ENCODE results near the gene DPYD. TPM values are rescaled to one million over a fixed set of nuclear protein-coding genes. Genes with fewer than 3 reads are reported as not detected.

Gene DPYD
- total RNA-seq, 4 donors from 2014 or later = 30.6 to 58.4 (median 35.4) TPM

DNA sequence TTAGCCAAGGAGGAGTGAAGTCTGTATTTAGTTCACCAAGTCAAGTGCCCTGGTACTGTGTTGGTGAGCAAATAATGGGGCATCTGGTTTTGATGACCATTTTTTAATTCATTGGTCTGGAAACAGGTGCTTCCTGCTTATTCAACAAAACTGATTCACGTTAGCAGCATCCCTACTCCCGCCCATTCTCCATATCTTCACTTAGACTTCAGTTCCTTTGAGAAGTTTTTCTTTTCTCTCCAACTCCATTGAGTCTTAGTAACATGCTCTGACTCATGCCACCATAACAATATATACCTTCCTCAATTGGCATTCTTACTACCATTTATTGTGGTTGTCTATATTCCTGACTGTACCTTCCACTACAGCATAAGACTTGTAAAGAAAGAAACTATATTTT is 468.9 kb downstream of the DPYD start:
- intact Hi-C loops (cut with DNase I) = no loop called here
- WGBS, 2 donors = 75 to 87% methylated on average over 2 of the region's 2 CpGs

DNA sequence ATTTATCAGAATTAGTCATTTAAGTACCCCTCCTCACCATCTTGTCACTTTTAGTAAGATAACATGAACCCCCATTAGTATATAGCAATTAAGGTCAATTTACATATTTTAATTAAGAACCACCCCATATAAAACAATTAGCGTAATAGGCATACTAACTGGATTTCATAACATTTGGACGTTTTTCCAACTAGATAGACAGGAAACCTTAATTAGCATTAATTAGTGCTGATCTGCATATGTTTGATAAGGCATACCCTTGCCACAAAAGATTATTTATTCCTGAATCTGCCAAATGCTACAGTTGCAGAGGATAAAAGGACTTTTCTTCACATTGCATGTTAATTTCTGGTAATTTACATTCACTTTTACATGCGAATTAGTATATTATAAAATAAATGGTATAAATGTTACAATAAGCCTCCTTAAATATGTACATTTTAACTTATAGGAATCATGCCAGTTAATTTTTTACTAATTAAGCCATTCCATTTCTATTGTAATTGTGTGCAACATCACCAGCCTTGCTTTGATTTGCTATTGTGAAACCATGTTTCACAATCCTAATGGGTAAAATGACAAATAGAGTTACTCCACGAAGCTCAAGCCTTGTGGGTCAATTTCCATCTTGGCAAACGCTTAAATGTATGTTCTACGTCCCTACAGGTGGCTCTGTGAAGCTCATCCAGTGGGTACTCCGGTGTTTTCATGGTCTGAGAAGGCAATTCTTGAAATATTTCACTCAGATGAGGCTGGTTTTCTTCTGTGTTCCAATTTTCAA is 469.6 kb downstream of the DPYD start:
- Histone ChIP-seq H3K36me3 (peaks cover 0 to 11% (median 0%) of the 10 kb centered on the region in 3 donors), H3K9me3 (no peaks in the 10 kb centered on the region), H3K27me3 (no peaks in the 10 kb centered on the region), H3K4me1 (no peaks in the 10 kb centered on the region), H3K27ac (no peak overlapping the region), H3K4me3 (no peak overlapping the region)
- intact Hi-C loops (cut with DNase I) = no loop called here
- no peak for DNase-seq
- WGBS, 2 donors = 72 to 85% methylated on average over 7 of the region's 7 CpGs
- TF ChIP-seq, protein P1, sequence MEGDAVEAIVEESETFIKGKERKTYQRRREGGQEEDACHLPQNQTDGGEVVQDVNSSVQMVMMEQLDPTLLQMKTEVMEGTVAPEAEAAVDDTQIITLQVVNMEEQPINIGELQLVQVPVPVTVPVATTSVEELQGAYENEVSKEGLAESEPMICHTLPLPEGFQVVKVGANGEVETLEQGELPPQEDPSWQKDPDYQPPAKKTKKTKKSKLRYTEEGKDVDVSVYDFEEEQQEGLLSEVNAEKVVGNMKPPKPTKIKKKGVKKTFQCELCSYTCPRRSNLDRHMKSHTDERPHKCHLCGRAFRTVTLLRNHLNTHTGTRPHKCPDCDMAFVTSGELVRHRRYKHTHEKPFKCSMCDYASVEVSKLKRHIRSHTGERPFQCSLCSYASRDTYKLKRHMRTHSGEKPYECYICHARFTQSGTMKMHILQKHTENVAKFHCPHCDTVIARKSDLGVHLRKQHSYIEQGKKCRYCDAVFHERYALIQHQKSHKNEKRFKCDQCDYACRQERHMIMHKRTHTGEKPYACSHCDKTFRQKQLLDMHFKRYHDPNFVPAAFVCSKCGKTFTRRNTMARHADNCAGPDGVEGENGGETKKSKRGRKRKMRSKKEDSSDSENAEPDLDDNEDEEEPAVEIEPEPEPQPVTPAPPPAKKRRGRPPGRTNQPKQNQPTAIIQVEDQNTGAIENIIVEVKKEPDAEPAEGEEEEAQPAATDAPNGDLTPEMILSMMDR (IDR thresholded peaks at IDR 0.05) = no peak
- no peak for TF ChIP-seq POLR2A (IDR thresholded peaks at IDR 0.05)

More for the DNA sequence above, 468.9 kb downstream of the DPYD start:
- H3K27ac ChIP-seq = no peak overlapping the region
- no peak for DNase-seq
- H3K9me3 ChIP-seq = no peaks in the 10 kb centered on the region
- H3K36me3 ChIP-seq = peaks cover 0 to 11% (median 0%) of the 10 kb centered on the region in 3 donors
- TF ChIP-seq, protein P1 (IDR thresholded peaks at IDR 0.05) = no peak
- TF ChIP-seq POLR2A (IDR thresholded peaks at IDR 0.05) = no peak
- H3K4me1 ChIP-seq = no peaks in the 10 kb centered on the region
- H3K4me3 ChIP-seq = no peak overlapping the region
- no peaks in the 10 kb centered on the region for H3K27me3 ChIP-seq

DNA sequence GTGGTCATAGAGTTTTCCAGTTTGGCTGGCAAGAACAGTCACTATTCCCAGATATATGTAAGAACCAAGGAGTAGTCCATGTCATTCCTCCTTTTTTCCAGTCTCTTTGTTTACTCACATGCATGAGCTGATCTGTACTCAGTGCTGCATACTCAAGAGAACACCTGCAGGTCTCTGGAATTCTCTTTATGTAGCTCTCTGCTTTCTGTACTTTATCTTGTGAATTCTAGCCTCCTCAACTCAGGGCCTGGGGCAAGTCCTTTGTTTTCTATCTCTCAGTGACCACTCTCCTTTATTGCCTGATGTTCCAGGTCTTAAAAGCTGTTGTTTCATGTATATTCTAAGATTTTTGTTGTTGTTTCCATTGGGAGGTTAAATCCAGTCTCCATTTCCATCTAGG is 478.9 kb downstream of the DPYD start:
- intact Hi-C loops (cut with DNase I) = no loop called here
- Histone ChIP-seq H3K4me3 (no peak overlapping the region), H3K4me1 (no peaks in the 10 kb centered on the region), H3K36me3 (no peaks in the 10 kb centered on the region), H3K27me3 (no peaks in the 10 kb centered on the region), H3K9me3 (no peaks in the 10 kb centered on the region), H3K27ac (no peak overlapping the region)
- no peak for DNase-seq
- TF ChIP-seq POLR2A (IDR thresholded peaks at IDR 0.05) = no peak
- TF ChIP-seq, protein P1 (IDR thresholded peaks at IDR 0.05) = no peak

DNA sequence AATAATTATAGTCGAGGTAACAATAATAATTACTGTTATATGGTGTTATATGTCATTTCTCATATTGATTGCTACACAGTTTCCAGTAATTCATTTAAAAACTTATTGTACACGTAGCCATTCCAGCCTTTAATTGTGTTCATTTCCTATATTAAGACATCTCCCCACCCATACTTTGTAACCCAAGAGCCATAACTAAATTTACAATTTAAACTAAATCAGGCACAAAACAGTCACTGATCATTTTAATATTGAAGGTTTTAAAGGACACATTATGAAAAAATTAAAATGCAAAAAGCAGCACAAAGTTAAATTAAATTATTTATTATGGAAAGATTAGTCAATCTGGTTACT is 487.0 kb downstream of the DPYD start:
- Histone ChIP-seq H3K27me3 (no peaks in the 10 kb centered on the region), H3K9me3 (no peaks in the 10 kb centered on the region), H3K27ac (no peak overlapping the region), H3K4me1 (no peaks in the 10 kb centered on the region), H3K4me3 (no peak overlapping the region), H3K36me3 (no peaks in the 10 kb centered on the region)
- DNase-seq = no peak
- WGBS, 2 donors = 23 to 42% methylated on average over 2 of the region's 2 CpGs
- intact Hi-C loops (cut with DNase I) = no loop called here
- TF ChIP-seq POLR2A (IDR thresholded peaks at IDR 0.05) = no peak
- TF ChIP-seq, protein P1 (IDR thresholded peaks at IDR 0.05) = no peak

DNA sequence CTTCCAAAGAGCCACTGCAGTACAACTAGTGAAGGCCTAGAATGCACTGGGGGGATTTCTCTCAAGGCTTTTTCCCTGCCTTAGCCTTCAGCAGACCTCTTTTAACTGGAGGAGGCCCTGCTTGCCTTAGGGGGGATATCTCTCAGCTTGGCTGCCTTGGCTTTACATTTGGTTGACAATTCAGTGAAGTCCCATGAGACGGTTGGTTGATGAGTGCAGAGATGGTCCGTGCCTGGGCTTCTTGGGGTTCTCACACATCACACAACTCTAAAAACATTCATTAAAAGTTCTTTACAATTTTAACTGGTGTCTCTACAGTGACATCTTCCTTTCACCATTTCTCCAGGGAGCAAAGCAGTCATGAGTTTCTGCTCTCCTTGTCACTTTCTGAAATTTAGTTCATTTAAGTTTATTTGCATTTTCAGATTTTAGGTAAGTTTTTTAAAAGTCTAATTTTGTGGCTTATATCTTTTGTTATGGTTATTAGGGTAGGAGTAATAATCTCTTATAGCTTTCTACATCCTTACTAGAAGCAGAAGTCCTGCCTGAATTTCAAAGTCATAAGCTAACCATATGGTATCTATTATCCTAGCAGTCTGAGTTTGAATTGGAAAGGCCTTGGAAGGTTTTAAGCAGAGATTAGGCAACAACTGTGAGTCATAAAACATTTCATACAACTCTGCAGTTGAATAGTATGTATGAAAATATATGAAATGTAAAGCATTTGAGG is 487.6 kb downstream of the DPYD start:
- no peak overlapping the region for H3K4me3 ChIP-seq
- no peaks in the 10 kb centered on the region for H3K27me3 ChIP-seq
- TF ChIP-seq POLR2A (IDR thresholded peaks at IDR 0.05) = no peak
- TF ChIP-seq, protein P1 (IDR thresholded peaks at IDR 0.05) = no peak
- no peaks in the 10 kb centered on the region for H3K9me3 ChIP-seq
- intact Hi-C loops (cut with DNase I) = no loop called here
- H3K4me1 ChIP-seq = no peaks in the 10 kb centered on the region
- no peak for DNase-seq
- H3K27ac ChIP-seq = no peak overlapping the region
- WGBS, 2 donors = 67 to 88% methylated on average over 2 of the region's 2 CpGs
- no peaks in the 10 kb centered on the region for H3K36me3 ChIP-seq
